Smooth muscle cell (in vitro differentiated cells): ENCODE results near the gene PRKCZ. TPM values are rescaled to one million over a fixed set of nuclear protein-coding genes. Genes with fewer than 3 reads are reported as not detected.

Source experiments
- DNase-seq: peaks from one replicate; lab custom pipeline; 2025; ENCODE audit not compliant: unreplicated experiment; lab: John Stamatoyannopoulos, UW
- H2AFZ ChIP-seq: fragments of 200-600 bp; sonication (generic); 2 replicates; pipeline ENCODE4 v1.6.0; 2016; ENCODE audit warnings: antibody characterized with exemption, low read depth, mild to moderate bottlenecking
- H3F3A ChIP-seq: fragments of 200-600 bp; sonication (generic); 2 replicates; pipeline ENCODE4 v1.6.0; 2017; ENCODE audit warnings: antibody characterized with exemption, low read depth
- H3K27ac ChIP-seq: fragments of 200-600 bp; sonication (generic); 2 replicates; pipeline ENCODE4 v1.5.1; 2016; ENCODE audit warnings: low read depth, mild to moderate bottlenecking
- H3K27me3 ChIP-seq: fragments of 200-600 bp; sonication (generic); 2 replicates; pipeline ENCODE4 v1.6.1; 2016; ENCODE audit warnings: low read depth, mild to moderate bottlenecking
- H3K36me3 ChIP-seq: fragments of 200-600 bp; sonication (generic); 2 replicates; pipeline ENCODE4 v1.5.1; 2016; ENCODE audit warnings: low read depth
- H3K4me1 ChIP-seq: fragments of 200-600 bp; sonication (generic); 2 replicates; pipeline ENCODE4 v1.5.1; 2016; ENCODE audit warnings: low read depth
- H3K4me2 ChIP-seq: fragments of 200-600 bp; sonication (generic); 2 replicates; pipeline ENCODE4 v1.6.0; 2016; ENCODE audit warnings: mild to moderate bottlenecking
- H3K4me3 ChIP-seq: fragments of 200-600 bp; sonication (generic); 2 replicates; pipeline ENCODE4 v1.5.1; 2016; ENCODE audit warnings: mild to moderate bottlenecking
- H3K79me2 ChIP-seq: fragments of 200-600 bp; sonication (generic); 2 replicates; pipeline ENCODE4 v1.6.0; 2016; ENCODE audit warnings: low read depth, mild to moderate bottlenecking
- H3K9ac ChIP-seq: fragments of 200-600 bp; sonication (generic); 2 replicates; pipeline ENCODE4 v1.6.0; 2016; ENCODE audit warnings: low read depth
- H3K9me3 ChIP-seq: fragments of 200-600 bp; sonication (generic); replicated peaks from 2 replicates; pipeline ENCODE4 v1.5.1; 2016; ENCODE audit warnings: low read depth
- H4K20me1 ChIP-seq: fragments of 200-600 bp; sonication (generic); 2 replicates; pipeline ENCODE4 v1.6.0; 2016; ENCODE audit warnings: low read depth
- WGBS: methylation state at CpG from one replicate; pipeline ENCODE4 v1.1.7; 2016; ENCODE audit warnings: low lambda C conversion rate; 5-methylcytosine and 5-hydroxymethylcytosine counted together
- polyA plus RNA-seq: library from polyadenylated mRNA; unstranded; fragments of >200 nt; fragmentation: Nextera tagmentation; extraction: Ambion mirVana; gene quantifications from 2 replicates; pipeline ENCODE4 v1.2.1, GENCODE V29; 2016
- total RNA-seq: library from RNA; depleted of rRNA; stranded (reverse); fragments of >200 nt; gene quantifications from 2 replicates; pipeline ENCODE4 v1.2.3, GENCODE V29; 2014
- TF ChIP-seq, protein P1 (sequence below): fragments of 200-600 bp; sonication (generic); IDR thresholded peaks from 2 replicates; pipeline ENCODE4 v1.5.1; 2017; ENCODE audit warnings: borderline replicate concordance, mild to moderate bottlenecking, antibody characterized with exemption; ENCODE audit not compliant: insufficient read depth, poor library complexity, severe bottlenecking

PRKCZ gene
- total and polyA plus RNA-seq, 2 experiments from 2014 or later: 5.8 to 10.3 TPM

DNA sequence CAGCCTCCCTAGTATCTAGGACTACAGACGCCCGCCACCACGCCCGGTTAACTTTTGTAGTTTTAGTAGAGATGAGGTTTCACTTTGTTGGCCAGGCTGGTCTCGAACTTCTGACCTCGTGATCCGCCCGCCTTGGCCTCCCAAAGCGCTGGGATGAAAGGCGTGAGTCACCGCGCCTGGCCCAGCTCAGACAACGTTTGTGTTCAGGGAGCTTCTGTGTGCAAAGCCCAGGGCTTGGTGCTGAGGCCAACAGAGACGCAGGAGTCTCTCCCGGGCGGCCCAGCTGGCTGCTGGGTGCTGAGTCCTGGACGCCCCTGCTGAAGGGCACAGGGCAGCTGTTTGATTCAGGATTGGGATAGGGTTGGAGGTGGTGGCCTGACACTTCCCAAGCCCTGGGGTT lies 3.0 kb downstream of the PRKCZ start:
- H3K9ac ChIP-seq: no peak overlapping the region
- no peaks in the 10 kb centered on the region for H3F3A ChIP-seq
- no peaks in the 10 kb centered on the region for H3K9me3 ChIP-seq
- no peaks in the 10 kb centered on the region for H3K79me2 ChIP-seq
- WGBS: 90% methylated on average over 17 of the region's 17 CpGs
- TF ChIP-seq, protein P1, sequence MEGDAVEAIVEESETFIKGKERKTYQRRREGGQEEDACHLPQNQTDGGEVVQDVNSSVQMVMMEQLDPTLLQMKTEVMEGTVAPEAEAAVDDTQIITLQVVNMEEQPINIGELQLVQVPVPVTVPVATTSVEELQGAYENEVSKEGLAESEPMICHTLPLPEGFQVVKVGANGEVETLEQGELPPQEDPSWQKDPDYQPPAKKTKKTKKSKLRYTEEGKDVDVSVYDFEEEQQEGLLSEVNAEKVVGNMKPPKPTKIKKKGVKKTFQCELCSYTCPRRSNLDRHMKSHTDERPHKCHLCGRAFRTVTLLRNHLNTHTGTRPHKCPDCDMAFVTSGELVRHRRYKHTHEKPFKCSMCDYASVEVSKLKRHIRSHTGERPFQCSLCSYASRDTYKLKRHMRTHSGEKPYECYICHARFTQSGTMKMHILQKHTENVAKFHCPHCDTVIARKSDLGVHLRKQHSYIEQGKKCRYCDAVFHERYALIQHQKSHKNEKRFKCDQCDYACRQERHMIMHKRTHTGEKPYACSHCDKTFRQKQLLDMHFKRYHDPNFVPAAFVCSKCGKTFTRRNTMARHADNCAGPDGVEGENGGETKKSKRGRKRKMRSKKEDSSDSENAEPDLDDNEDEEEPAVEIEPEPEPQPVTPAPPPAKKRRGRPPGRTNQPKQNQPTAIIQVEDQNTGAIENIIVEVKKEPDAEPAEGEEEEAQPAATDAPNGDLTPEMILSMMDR: no peak
- peaks cover 14% of the 10 kb centered on the region for H4K20me1 ChIP-seq
- H3K36me3 ChIP-seq: no peaks in the 10 kb centered on the region
- H3K4me2 ChIP-seq: no peak overlapping the region
- H2AFZ ChIP-seq: no peak overlapping the region
- H3K4me1 ChIP-seq: no peaks in the 10 kb centered on the region
- no peak for DNase-seq
- H3K4me3 ChIP-seq: no peak overlapping the region
- H3K27me3 ChIP-seq: peaks cover 42% of the 10 kb centered on the region
- H3K27ac ChIP-seq: no peak overlapping the region

DNA sequence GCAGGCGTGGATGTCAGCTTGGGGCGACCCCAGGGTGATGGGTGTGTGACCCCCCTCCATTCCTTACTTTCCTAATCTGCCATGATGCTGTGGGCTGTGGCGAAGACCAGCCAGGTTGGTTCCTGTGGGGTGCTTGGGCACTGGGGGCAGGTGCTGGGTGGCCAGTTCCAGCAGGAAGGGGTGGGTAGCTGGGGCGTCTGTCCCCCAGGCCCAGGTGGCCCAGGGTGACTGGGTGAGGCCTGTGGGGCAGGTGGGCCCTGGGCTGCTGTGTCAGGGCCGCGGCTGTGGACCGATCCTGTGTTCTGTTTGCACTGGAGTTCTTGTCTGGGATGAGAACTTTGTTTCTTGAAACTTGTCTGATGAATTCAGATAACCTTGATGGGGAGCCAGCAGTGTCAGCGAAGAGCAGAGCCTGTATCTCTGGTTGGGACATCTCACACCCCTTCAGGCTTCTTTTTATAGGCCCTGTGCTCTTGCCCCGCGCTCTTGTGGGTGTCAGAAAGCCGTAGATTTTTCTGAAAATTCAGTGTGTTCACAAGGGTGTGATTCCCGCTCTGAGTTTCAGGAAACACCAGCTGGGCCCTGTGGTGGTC lies 3.7 kb downstream of the PRKCZ start:
- Histone ChIP-seq H3K27ac (no peak overlapping the region), H3K79me2 (no peaks in the 10 kb centered on the region), H4K20me1 (peaks cover 14% of the 10 kb centered on the region), H3K9ac (no peak overlapping the region), H3K36me3 (no peaks in the 10 kb centered on the region), H3K4me3 (no peak overlapping the region), H3K27me3 (peaks cover 35% of the 10 kb centered on the region), H3K9me3 (no peaks in the 10 kb centered on the region), H3K4me2 (no peak overlapping the region), H3F3A (no peaks in the 10 kb centered on the region), H3K4me1 (no peaks in the 10 kb centered on the region), H2AFZ (no peak overlapping the region)
- TF ChIP-seq, protein P1: no peak
- DNase-seq: no peak
- 96% methylated on average over 12 of the region's 12 CpGs for WGBS

DNA sequence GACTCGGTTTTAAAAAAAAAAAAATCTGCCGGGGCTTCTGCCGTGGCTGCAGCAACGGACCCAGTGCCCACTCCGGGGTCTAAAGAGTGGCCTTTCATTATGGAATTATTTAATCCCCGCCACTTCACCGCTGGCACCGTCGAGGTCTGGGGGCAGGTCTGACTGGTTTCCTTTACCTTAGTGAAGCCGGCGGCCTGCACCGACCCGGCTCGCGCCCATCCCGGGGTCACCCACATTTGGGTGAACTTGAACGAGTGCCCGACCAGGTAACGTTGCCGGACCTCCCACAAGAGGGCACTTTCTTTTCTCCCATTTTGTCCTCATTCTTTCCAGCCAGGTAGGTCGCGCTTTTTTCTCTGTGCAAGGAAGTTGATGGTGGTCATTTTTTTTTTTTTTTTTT lies 4.3 kb downstream of the PRKCZ start:
- Histone ChIP-seq H3K4me2 (no peak overlapping the region), H3K9ac (no peak overlapping the region), H3F3A (no peaks in the 10 kb centered on the region), H3K9me3 (no peaks in the 10 kb centered on the region), H3K36me3 (no peaks in the 10 kb centered on the region), H3K4me3 (no peak overlapping the region), H3K79me2 (no peaks in the 10 kb centered on the region), H3K27ac (no peak overlapping the region), H2AFZ (no peak overlapping the region), H3K27me3 (peaks cover 29% of the 10 kb centered on the region), H4K20me1 (peaks cover 14% of the 10 kb centered on the region), H3K4me1 (no peaks in the 10 kb centered on the region)
- WGBS: 92% methylated on average over 22 of the region's 22 CpGs
- DNase-seq: no peak
- TF ChIP-seq, protein P1: no peak

DNA sequence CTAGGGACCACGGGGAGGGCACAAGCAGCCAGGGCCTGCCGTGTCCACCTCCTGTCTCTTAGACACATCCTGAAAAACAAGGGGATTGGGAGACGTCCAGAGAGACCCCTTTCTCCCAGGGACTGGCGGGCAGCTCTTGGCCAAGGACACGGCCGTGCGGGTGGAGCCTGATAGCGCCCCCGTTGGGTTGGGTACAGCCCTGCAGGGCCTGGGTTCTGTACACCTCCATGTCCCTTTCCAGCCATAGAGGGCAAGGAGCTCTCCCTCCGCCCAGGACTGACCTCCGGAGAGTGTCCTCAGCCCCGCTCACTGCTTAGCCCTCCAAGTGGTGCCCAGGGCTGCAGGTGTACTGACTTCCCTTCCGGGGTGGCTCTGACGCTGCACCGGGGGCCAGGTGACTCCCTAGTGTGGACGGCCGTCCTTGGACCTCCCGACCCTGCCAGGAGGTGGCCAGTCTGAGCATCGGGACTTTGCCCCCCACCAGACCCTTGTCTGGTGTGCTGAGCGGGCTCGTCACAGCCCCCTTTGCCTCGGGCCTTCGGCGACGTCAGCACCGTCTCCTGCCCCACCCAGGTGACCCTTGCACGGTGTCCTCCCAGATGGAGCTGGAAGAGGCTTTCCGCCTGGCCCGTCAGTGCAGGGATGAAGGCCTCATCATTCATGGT lies 5.8 kb downstream of the PRKCZ start:
- H3K27ac ChIP-seq: no peak overlapping the region
- H3K27me3 ChIP-seq: peaks cover 14% of the 10 kb centered on the region
- peaks cover 14% of the 10 kb centered on the region for H4K20me1 ChIP-seq
- no peak overlapping the region for H2AFZ ChIP-seq
- 97% methylated on average over 29 of the region's 29 CpGs for WGBS
- DNase-seq: no peak
- H3K79me2 ChIP-seq: no peaks in the 10 kb centered on the region
- H3K4me2 ChIP-seq: no peak overlapping the region
- H3K9ac ChIP-seq: no peak overlapping the region
- H3K9me3 ChIP-seq: no peaks in the 10 kb centered on the region
- TF ChIP-seq, protein P1: no peak
- H3K4me3 ChIP-seq: no peak overlapping the region
- no peaks in the 10 kb centered on the region for H3K4me1 ChIP-seq
- H3F3A ChIP-seq: no peaks in the 10 kb centered on the region
- no peaks in the 10 kb centered on the region for H3K36me3 ChIP-seq
